CD4-positive, CD25-positive, alpha-beta regulatory T cell (primary cell): ENCODE results near the gene PCDH15. TPM values are rescaled to one million over a fixed set of nuclear protein-coding genes. Genes with fewer than 3 reads are reported as not detected.

Experiments
- ATAC-seq, 2 donors: fragments of 150-1000 bp; cut with Tn5 transposase; one replicate each; pipeline ENCODE4 v1.10.0; 2021; ENCODE audit warnings: low read depth in 2 of 2, moderate number of reproducible peaks in 2 of 2, moderate library complexity in 1 of 2
- DNase-seq, 3 donors: peaks; one replicate each; pipeline versions ENCODE4 v3.0.0 to v3.0.0-alpha.2; 2012 to 2022; ENCODE audit warnings: mixed read lengths in 1 of 3
- H3K27ac ChIP-seq: one replicate; pipeline ENCODE4 v1.7.0; 2013; ENCODE audit warnings: mild to moderate bottlenecking, low read length; ENCODE audit not compliant: insufficient read depth, poor library complexity, severe bottlenecking
- H3K27me3 ChIP-seq: one replicate; pipeline ENCODE4 v1.7.0; 2013; ENCODE audit warnings: low read length; ENCODE audit not compliant: control insufficient read depth, insufficient read depth
- H3K36me3 ChIP-seq: one replicate; pipeline ENCODE4 v1.7.0; 2013; ENCODE audit warnings: mild to moderate bottlenecking, low read length, moderate library complexity; ENCODE audit not compliant: control insufficient read depth, insufficient read depth
- H3K4me1 ChIP-seq: 2 replicates; pipeline ENCODE4 v1.7.0; 2013; ENCODE audit warnings: mild to moderate bottlenecking, low read length; ENCODE audit not compliant: insufficient read depth, control insufficient read depth, poor library complexity, severe bottlenecking
- H3K4me3 ChIP-seq: one replicate; pipeline ENCODE4 v1.7.0; 2013; ENCODE audit warnings: low read depth, mild to moderate bottlenecking, low read length, moderate library complexity
- H3K9me3 ChIP-seq, 2 experiments: 1 replicate in 1 of 2; 2 replicates in 1 of 2; pipeline ENCODE4 v1.7.0; 2013; ENCODE audit warnings: low read length in 2 of 2, mild to moderate bottlenecking in 1 of 2, moderate library complexity in 1 of 2; ENCODE audit not compliant: control insufficient read depth in 2 of 2
- H3K27ac Mint-ChIP-seq, 3 donors: one replicate each; pipeline ENCODE4 v1.8.0; 2020 to 2022; ENCODE audit warnings: mild to moderate bottlenecking in 3 of 3, mixed read lengths in 3 of 3, moderate library complexity in 2 of 3
- H3K27me3 Mint-ChIP-seq: one replicate; pipeline ENCODE4 v1.8.0; 2022; ENCODE audit warnings: mild to moderate bottlenecking, mixed read lengths
- H3K36me3 Mint-ChIP-seq: one replicate; pipeline ENCODE4 v1.8.0; 2020; ENCODE audit warnings: mixed read lengths
- H3K4me1 Mint-ChIP-seq, 4 donors: one replicate each; pipeline ENCODE4 v1.8.0; 2020 to 2022; ENCODE audit warnings: mixed read lengths in 4 of 4, mild to moderate bottlenecking in 1 of 4
- H3K4me3 Mint-ChIP-seq, 4 donors: one replicate each; pipeline ENCODE4 v1.8.0; 2020 to 2022; ENCODE audit warnings: mild to moderate bottlenecking in 4 of 4, mixed read lengths in 4 of 4, moderate library complexity in 3 of 4
- H3K9me3 Mint-ChIP-seq, 7 donors: one replicate each; pipeline ENCODE4 v1.8.0; 2020 to 2022; ENCODE audit warnings: mixed read lengths in 7 of 7, mild to moderate bottlenecking in 3 of 7, moderate library complexity in 2 of 7
- polyA plus RNA-seq, 4 donors: library from polyadenylated mRNA; unstranded; fragments of 300-500 nt; fragmentation: Illumina TruSeq; gene quantifications; one replicate each; pipeline ENCODE4 v1.2.3, GENCODE V29; 2021
- total RNA-seq: library from RNA; stranded (reverse); gene quantifications from one replicate; pipeline ENCODE4 v1.2.3, GENCODE V29; 2022

The PCDH15 gene
- total and polyA plus RNA-seq, 5 donors from 2014 or later, result not detected

DNA sequence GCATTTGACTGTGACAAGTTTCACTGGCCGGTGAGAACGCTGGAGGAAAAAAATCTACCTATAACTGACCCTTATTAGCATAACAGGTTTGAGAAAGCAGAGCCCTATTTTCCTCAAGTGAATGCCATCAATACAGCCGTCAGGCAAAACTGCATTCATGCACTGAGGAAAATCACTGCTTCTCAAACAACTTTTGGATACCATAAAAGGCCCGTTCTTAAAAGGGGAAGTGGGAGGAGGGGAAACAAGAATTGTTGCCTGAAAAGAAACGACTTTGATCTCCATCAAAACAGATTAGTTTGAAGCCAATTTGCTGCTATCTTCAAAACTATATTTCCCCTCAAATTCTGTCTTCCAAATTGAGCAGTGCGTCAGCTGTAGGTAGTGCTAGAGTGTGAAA is 670.6 kb downstream of the PCDH15 start:
- no peaks in the 10 kb centered on the region for H3K27me3 Mint-ChIP-seq
- no peaks in the 10 kb centered on the region for H3K36me3 Mint-ChIP-seq
- DNase-seq, result no peak

DNA sequence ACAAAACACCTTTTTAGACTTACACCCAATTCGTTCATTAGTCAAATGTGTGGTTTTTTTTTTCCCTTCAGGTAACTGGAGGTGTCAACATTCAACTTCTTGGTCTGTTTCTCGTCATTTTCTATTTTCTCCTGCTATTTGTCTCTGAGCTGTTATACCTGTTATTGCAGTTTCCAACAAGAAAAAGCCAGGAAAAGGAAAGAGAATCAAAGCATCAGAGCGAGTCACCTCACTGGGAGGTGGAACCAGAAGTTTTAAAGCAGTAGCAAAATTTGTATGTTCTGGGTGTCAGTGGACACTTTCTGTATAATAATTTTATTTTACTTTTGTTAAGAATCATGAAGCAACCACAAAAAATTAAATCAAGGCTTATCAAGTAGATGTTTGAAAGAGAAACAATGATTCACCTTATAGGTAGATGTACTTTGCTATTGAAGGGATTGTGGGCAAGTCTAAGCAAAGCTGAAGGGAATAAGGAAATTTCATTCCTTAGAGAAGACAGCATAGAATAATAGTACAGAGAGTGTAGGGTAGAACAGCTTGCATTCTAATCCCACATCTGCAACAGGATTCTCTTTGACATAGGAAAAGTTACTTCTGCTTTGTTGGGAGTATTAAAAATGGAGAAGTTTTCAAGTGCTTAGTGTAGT is 675.8 kb downstream of the PCDH15 start:
- Mint-ChIP-seq H3K4me3 (no peak overlapping the region), H3K27ac (no peak overlapping the region), H3K4me1 (no peaks in the 10 kb centered on the region), H3K36me3 (no peaks in the 10 kb centered on the region), H3K27me3 (no peaks in the 10 kb centered on the region), H3K9me3 (peaks cover 8 to 44% (median 16%) of the 10 kb centered on the region in 7 donors)
- H3K36me3 ChIP-seq, result no peaks in the 10 kb centered on the region
- DNase-seq, result no peak
- H3K27ac ChIP-seq, result no peak overlapping the region
- no peak for ATAC-seq
- no peak overlapping the region for H3K4me3 ChIP-seq
- H3K9me3 ChIP-seq, result peaks cover 0 to 3% of the 10 kb centered on the region in 2 experiments
- H3K4me1 ChIP-seq, result no peaks in the 10 kb centered on the region
- H3K27me3 ChIP-seq, result no peaks in the 10 kb centered on the region

More for the DNA sequence above, 670.6 kb downstream of the PCDH15 start:
- Histone ChIP-seq H3K27ac (no peak overlapping the region), H3K9me3 (peaks cover 0 to 9% of the 10 kb centered on the region in 2 experiments), H3K36me3 (no peaks in the 10 kb centered on the region), H3K27me3 (no peaks in the 10 kb centered on the region), H3K4me1 (no peaks in the 10 kb centered on the region), H3K4me3 (no peak overlapping the region)
- H3K4me3 Mint-ChIP-seq, result no peak overlapping the region
- H3K27ac Mint-ChIP-seq, result no peak overlapping the region
- no peaks in the 10 kb centered on the region for H3K4me1 Mint-ChIP-seq
- peaks cover 0 to 16% (median 5%) of the 10 kb centered on the region in 7 donors for H3K9me3 Mint-ChIP-seq
- ATAC-seq, result no peak

DNA sequence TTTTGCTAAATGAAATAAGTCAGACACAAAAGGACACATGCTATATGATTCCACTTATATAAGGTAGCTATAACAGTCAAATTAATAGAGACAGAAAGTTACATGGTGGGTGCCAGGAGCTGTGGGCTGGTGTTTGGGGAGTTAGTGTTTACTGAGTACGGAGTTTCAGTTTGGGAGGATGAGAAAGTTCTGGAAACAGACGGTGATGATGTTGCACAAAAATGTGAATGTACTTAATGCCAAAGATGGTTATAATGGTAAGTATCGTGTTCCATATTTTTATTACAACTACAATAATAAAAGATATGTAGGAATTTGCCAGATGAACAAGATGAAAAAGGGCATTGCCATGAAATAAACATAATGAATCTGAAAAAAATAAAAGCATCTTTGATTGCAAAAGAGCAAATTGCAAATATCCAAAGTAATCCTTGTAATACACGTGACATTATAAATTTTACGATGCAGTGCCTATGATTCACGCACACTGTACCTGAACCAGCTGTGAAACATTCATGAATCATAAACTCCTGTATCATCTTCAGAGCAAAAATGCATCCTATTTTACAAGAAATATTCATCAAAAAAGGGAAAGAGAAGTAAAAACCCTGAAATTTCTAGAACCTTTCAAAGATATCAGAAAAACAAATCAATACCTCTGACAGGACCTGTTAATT is 676.7 kb downstream of the PCDH15 start:
- ATAC-seq (no peak), DNase-seq (no peak)
- Histone ChIP-seq H3K27me3 (no peaks in the 10 kb centered on the region), H3K36me3 (no peaks in the 10 kb centered on the region), H3K4me3 (no peak overlapping the region), H3K27ac (no peak overlapping the region), H3K9me3 (no peaks in the 10 kb centered on the region), H3K4me1 (no peaks in the 10 kb centered on the region)
- no peak overlapping the region for H3K27ac Mint-ChIP-seq
- H3K4me1 Mint-ChIP-seq, result no peaks in the 10 kb centered on the region
- no peaks in the 10 kb centered on the region for H3K36me3 Mint-ChIP-seq
- peaks cover 8 to 45% (median 12%) of the 10 kb centered on the region in 7 donors for H3K9me3 Mint-ChIP-seq
- H3K27me3 Mint-ChIP-seq, result no peaks in the 10 kb centered on the region
- no peak overlapping the region for H3K4me3 Mint-ChIP-seq

DNA sequence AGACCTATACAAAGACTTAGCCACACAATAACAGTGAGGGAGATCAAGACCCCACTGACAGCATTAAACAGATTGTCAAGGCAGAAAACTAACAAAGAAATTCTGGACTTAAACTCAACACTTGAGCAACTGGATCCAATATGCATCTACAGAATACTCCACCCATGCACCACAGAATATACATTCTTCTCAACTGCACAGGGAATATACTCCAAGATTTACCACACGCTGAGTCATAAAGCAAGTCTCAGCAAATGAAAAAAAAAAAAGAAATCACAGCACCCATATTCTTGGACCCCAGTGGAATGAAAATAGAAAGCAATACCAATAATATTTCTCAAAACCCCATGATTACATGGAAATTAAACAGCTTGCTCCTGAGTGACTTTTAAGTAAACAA is 680.2 kb downstream of the PCDH15 start:
- Mint-ChIP-seq H3K4me1 (no peaks in the 10 kb centered on the region), H3K27me3 (no peaks in the 10 kb centered on the region), H3K4me3 (no peak overlapping the region), H3K9me3 (peaks cover 7 to 43% (median 17%) of the 10 kb centered on the region in 7 donors), H3K36me3 (no peaks in the 10 kb centered on the region), H3K27ac (no peak overlapping the region)
- no peaks in the 10 kb centered on the region for H3K27me3 ChIP-seq
- H3K27ac ChIP-seq, result no peak overlapping the region
- peaks cover 0 to 11% of the 10 kb centered on the region in 2 experiments for H3K9me3 ChIP-seq
- no peaks in the 10 kb centered on the region for H3K4me1 ChIP-seq
- no peaks in the 10 kb centered on the region for H3K36me3 ChIP-seq
- DNase-seq, result no peak
- no peak overlapping the region for H3K4me3 ChIP-seq
- no peak for ATAC-seq

DNA sequence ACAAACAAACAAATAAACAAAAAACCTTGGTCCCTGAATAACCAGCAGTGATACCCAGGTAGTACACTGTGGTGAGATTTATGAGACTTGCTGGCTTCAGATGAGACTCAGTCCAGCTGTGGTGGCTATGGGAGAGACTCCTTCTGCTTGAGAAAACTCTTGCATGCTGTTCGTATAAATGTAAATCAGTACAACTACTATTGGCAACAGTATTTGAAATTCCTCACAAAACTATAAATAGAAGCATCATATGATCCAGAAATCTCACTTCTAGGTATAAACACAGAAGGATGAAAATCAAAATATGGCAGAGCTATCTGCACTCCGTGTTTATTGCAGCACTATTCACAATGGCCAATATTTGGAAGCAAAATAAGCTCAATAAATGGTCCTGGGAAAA is 692.1 kb downstream of the PCDH15 start:
- Histone ChIP-seq H3K4me3 (no peak overlapping the region), H3K4me1 (no peaks in the 10 kb centered on the region), H3K9me3 (peaks cover 0 to 6% of the 10 kb centered on the region in 2 experiments), H3K27ac (no peak overlapping the region), H3K36me3 (no peaks in the 10 kb centered on the region), H3K27me3 (no peaks in the 10 kb centered on the region)
- ATAC-seq (no peak), DNase-seq (no peak)
- Mint-ChIP-seq H3K27me3 (no peaks in the 10 kb centered on the region), H3K36me3 (no peaks in the 10 kb centered on the region), H3K9me3 (peaks cover 10 to 32% (median 16%) of the 10 kb centered on the region in 7 donors), H3K4me1 (no peaks in the 10 kb centered on the region), H3K4me3 (no peak overlapping the region), H3K27ac (no peak overlapping the region)

DNA sequence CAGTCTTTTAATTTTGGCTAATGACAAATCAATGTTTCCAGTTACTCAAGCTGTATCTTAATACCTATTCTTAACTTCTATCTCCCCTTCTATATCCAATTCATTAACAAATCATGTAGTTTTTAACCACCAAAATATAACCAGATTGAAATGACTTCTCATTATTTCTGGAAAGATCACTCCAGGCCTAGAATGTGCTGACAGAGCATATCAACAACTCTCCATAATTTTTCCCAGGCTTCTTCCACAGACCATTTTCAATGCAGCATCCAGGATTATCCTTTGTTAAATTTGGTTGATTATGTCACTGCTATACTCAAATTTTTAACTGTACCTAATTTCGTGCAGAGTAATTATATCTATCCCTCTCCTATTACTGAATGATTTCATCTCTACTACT is 704.1 kb downstream of the PCDH15 start:
- Mint-ChIP-seq H3K4me1 (no peaks in the 10 kb centered on the region), H3K36me3 (no peaks in the 10 kb centered on the region), H3K27me3 (no peaks in the 10 kb centered on the region), H3K27ac (no peak overlapping the region), H3K9me3 (peaks cover 3 to 18% (median 7%) of the 10 kb centered on the region in 7 donors), H3K4me3 (no peak overlapping the region)
- Histone ChIP-seq H3K27ac (no peak overlapping the region), H3K4me1 (no peaks in the 10 kb centered on the region), H3K27me3 (no peaks in the 10 kb centered on the region), H3K4me3 (no peak overlapping the region), H3K9me3 (no peaks in the 10 kb centered on the region), H3K36me3 (no peaks in the 10 kb centered on the region)
- no peak for ATAC-seq
- no peak for DNase-seq

DNA sequence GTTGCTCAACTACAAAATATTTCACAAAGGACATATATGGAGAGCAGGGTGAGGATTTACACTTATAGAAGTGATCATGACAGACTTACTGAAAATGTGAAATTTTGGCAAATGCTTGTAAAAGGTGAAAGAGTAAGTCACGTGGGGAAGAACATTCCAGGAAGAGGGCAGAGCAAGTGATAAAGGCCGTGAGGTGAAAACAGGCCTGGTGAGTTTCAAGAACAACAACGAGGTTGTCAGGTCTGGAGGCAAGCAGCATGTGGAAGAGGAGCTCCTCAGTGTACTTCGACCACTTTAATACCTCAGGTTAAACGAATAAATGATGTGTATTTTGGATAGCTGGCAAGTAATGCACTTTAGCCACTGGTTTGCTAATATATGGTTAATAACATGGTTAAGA is 706.7 kb downstream of the PCDH15 start:
- H3K4me1 ChIP-seq, result no peaks in the 10 kb centered on the region
- no peaks in the 10 kb centered on the region for H3K27me3 Mint-ChIP-seq
- H3K27me3 ChIP-seq, result no peaks in the 10 kb centered on the region
- no peak overlapping the region for H3K4me3 ChIP-seq
- no peaks in the 10 kb centered on the region for H3K9me3 ChIP-seq
- no peak overlapping the region for H3K27ac Mint-ChIP-seq
- H3K27ac ChIP-seq, result no peak overlapping the region
- DNase-seq (no peak), ATAC-seq (no peak)
- H3K4me1 Mint-ChIP-seq, result no peaks in the 10 kb centered on the region
- H3K4me3 Mint-ChIP-seq, result no peak overlapping the region
- H3K36me3 Mint-ChIP-seq, result no peaks in the 10 kb centered on the region
- no peaks in the 10 kb centered on the region for H3K36me3 ChIP-seq
- peaks cover 4 to 10% (median 7%) of the 10 kb centered on the region in 7 donors for H3K9me3 Mint-ChIP-seq

DNA sequence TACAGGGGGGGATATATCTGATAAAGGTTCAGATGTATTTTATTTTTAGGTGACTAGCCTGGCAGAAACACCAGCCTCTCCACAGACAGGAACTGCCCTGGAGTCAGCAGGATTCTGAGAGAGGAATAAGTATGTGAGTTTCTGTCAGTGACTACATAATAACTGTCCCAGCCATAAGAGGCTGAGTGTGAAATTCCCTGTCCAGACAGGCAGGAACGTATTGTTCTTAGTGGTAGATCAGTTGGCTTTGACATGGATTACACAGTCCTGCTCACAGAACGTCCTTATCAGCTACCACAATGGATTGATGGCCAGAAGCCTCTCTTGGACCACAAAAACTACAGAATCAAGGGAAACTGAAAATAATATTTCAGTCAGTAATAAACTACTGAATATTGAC is 709.8 kb downstream of the PCDH15 start:
- Histone ChIP-seq H3K9me3 (no peaks in the 10 kb centered on the region), H3K27me3 (no peaks in the 10 kb centered on the region), H3K27ac (no peak overlapping the region), H3K36me3 (no peaks in the 10 kb centered on the region), H3K4me1 (no peaks in the 10 kb centered on the region), H3K4me3 (no peak overlapping the region)
- Mint-ChIP-seq H3K36me3 (no peaks in the 10 kb centered on the region), H3K4me1 (no peaks in the 10 kb centered on the region), H3K9me3 (peaks cover 0 to 12% (median 4%) of the 10 kb centered on the region in 7 donors), H3K27me3 (no peaks in the 10 kb centered on the region), H3K27ac (no peak overlapping the region), H3K4me3 (no peak overlapping the region)
- DNase-seq, result no peak
- no peak for ATAC-seq
